Activated CD4-positive, alpha-beta T cell treated with anti-CD3 and anti-CD28 coated beads, Interleukin-10, Interleukin-2, amounts not matched to agents 100 ng/mL and 50 ng/mL, durations not matched to agents 16 hours and 8 hours (primary cell): Measurements from ENCODE around the gene CDH20.

Experiments
- DNase-seq: peaks from one replicate; pipeline ENCODE4 v3.0.0-alpha.2; 2020

CDH20 gene

GRCh38 chr18:61333271-61333745 lies at the start of gene CDH20:
CDH20 (plus strand) TSS chr18:61333430.
- no peak for DNase-seq

DNA sequence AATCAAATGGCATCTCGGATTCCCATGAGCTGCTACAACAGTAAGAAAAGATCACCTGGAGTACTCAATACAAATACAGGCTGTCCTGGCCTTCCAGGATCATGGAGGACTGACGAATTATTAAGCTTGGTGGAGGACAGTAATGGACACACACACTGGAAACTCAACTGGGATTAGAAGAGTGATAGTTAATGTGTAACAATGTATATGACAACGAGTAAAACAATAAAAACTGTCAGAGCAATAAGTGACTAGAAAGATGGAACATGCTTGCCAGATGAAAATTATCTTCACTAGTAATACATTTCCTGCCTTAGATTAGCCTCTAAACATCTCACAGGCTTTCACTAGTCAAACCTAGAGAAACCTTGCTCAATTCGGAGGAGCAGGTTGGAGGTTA lies 49.2 kb upstream of the CDH20 start:
- no peak for DNase-seq

- DNase-seq = no peak
Observed at GRCh38 chr18:61285777-61286176, 47.5 kb upstream of the CDH20 start.

- DNase-seq = no peak
Observed at GRCh38 chr18:61286867-61287266, 46.4 kb upstream of the CDH20 start.

GRCh38 chr18:61290616-61291015 lies 42.6 kb upstream of the CDH20 start:
- no peak for DNase-seq

DNA sequence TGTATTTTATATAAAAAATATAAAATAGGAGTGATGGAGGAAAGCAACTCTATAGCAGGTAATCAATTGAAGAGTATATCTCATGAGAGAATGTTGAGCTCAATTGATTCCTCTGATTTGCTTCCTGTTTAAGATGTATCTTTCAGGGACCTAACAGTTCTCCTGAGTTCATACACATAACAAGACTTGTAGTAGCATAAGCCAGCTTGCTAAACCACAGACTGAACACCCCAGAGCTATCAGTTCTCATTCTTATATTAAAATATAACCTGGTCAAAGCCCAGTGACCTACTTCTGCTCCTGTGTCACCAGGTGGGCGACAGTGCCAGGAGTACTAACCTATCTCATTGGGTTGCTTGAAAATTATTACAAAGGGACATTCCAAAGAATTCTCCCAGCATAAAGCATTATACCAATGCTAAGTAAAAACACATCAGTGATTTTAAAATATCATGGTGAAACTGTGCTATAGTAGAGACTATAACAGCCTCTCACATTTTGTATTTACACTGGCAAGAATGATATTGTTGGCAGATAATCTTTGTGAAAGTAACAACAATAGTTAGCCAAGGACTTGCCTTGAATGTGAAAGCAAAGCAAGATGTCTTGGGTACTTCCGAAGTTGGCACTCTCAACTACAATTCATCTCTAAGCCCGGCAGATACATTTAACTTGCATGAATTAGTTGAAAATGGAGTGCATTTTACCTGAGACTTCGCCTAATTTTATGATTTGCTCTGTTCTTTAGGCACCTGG lies 40.8 kb upstream of the CDH20 start:
- no peak for DNase-seq

- DNase-seq = no peak
Observed at GRCh38 chr18:61295153-61295552, 38.1 kb upstream of the CDH20 start.

DNA sequence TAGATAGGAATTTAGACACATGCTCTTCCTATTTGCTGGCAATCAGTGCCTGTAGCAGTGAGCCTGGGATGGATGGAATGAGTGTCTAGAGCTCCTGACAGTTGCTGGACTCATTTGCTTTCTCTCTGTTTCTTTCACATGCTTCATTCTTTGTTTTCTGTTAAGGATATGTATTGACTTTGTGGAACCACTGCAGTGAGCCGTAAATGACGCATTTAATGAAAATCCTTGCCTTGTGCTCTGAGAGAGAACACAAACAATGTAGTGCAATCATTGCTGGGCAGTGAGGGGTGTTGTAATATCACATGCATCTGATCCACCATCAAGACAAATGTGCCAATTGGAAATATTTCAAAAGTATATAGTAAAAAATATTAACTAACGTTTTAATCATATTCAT lies 25.2 kb upstream of the CDH20 start:
- DNase-seq = no peak

DNA sequence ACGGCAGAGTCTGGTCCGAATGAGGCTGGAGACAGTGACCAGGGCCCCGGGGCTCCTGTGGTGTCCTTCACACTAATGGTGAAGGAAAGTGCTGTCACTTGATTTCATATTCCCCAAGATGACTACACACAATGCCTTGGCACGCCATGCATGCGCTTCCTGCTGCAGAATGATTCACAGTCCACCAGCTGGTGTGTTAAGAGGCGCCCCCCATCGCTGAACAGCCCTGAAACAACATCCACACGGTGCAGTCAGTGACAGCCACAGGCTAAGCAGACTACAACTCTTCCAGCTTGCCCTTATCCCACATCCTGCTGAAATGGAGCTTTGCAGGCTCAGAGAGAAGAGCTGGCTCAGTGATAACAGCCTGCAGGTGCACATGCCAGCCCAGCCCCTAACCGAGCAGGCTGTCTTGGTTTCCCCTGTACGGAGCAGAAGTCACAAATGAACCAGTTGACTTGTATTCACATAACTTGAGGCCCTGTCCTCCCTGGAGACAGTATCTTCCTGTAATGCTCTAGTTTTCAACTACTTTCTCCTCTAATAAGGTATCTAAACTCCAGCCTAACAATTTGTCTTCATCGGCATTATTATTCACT lies 24.3 kb upstream of the CDH20 start:
- no peak for DNase-seq

GRCh38 chr18:61322265-61322873 lies 10.9 kb upstream of the CDH20 start:
- DNase-seq = peak; percentile 66

GRCh38 chr18:61323951-61324350 lies 9.3 kb upstream of the CDH20 start:
- DNase-seq = no peak

DNA sequence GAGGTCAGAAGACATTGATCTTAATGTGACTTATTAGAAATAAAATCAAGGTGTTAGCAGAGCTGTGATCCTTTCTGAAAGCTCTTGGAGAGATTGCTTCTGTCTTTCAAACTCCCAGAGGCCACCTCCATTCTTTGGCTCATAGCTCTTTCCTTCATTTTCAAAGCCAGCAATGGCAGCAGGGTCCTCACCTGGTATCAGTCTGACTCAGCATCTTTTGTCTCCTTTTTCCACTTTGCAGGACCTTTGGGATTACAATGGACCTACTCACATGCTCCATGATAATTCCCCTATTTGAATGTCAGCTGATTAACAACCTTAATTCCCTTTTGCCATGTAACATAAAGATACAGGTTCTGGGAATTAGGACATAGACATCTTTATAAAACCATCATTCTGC lies 6.8 kb upstream of the CDH20 start:
- DNase-seq = no peak

- DNase-seq = no peak
Observed at GRCh38 chr18:61329398-61329797, 3.8 kb upstream of the CDH20 start.

GRCh38 chr18:61331051-61331450 lies 2.2 kb upstream of the CDH20 start:
- no peak for DNase-seq

- DNase-seq = no peak
Observed at GRCh38 chr18:61333746-61334490, 688 bp downstream of the CDH20 start.

GRCh38 chr18:61334491-61334850 lies 1.2 kb downstream of the CDH20 start:
- DNase-seq = no peak

- DNase-seq = no peak
Observed at GRCh38 chr18:61334951-61335683, 1.9 kb downstream of the CDH20 start.

GRCh38 chr18:61335684-61336555 lies 2.7 kb downstream of the CDH20 start:
- DNase-seq = no peak

DNA sequence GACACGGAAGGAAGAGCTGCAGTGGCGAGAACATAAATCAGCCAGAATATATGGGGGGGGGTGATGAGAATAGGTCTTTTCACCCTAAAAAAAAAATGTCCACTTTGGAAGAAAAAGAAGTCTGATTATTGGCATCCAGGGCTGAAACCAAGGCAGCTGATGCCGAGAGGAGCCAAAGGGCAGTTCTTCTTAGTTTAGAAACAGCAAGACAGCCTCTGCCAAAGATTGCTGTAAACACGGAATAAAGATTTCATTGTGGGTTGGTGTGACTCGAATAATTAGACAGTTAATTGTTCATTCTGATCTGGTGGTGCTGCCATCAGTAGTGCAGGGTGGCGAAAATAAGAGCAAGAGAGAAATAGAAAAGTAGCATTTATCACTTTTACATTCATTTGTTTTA lies 3.5 kb downstream of the CDH20 start:
- no peak for DNase-seq

- no peak for DNase-seq
Observed at GRCh38 chr18:61337527-61337926, 4.3 kb downstream of the CDH20 start.

DNA sequence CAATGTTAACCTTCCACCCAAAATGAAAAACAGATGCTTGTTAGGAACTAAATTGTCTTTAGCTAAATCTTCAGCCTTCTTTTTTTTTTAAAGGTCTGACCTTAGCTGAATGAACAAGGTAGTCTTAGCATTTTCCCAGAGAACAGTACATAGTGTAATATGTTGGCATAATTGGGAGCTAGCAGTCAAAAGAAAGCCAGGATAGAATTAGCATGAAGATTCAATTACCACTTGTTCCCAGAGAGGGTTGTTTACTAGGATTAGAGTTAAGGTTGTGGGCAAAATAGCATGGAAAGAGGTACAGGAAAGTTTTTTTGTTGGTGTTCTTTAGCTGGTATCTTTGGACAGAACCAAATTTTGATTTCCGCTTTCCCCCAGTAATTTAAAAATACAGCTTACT lies 6.9 kb downstream of the CDH20 start:
- no peak for DNase-seq

DNA sequence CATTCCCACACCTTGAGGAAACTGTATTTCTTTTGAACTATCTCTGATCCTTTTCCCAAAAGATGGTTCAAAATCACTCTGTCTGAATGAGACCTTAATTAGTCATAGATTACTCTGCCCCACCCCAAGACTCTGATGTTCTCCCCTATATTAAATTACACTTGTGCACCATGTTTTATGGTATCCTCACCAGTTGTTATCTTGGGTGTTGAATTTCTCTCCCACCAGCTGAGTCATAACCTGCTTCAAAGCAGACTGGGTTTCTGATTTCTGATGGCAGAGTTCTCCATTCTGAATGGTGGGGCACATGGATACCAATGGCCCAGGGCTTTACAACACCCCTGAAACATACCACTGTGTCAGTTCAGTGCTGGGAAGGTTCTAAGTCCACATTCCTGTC lies 15.0 kb downstream of the CDH20 start:
- DNase-seq = no peak
